ENCODE measurements around the gene R3HDM1.
"Not testable (repeated sequence)": the region's sequence is repeated elsewhere in the genome, so short reads cannot be mapped to it uniquely, and the experiment has no call there.

R3HDM1 gene

DNA sequence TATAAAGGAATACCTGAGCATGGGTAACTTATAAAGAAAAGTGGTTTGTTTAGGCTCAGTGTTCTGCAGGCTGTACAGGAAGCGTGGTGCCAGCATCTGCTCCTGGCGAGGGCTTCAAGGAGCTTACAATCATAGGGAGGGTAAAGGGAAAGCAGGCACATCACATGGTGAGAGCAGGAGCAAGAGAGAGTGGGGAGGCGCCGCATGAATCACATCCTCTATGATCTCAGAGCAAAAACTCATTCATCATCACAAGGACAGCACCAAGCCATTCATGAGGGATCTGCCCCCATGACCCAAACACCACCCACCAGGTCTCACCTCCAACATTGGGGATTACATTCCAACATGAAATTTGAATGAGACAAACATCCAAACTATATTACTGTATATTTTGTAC, 32.5 kb downstream of the R3HDM1 start:
- FAIRE-seq (peak; percentile 48), DNase-seq (ENCODE audit: insufficient read length, low spot score) (no peak)

DNA sequence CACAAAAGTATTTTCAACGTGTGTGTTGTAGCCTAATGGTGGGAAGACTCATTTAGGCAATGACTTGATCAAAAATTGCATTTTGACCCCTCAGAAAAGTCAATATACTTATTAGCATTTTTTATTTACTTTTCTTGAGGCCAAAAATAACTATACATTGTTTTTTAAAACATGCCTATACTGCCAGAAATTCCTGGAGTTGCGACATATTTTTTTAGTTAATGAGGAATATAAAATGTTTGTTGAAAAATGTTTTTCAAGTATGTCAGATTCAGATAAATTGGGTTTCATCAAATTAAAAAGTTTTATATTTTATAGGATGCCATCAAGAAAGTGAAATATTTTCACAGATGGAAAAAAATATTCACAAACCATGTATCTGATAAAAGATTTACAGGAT, 39.6 kb downstream of the R3HDM1 start:
- DNase-seq (ENCODE audit: insufficient read length, low spot score) (no peak), FAIRE-seq (no peak)

DNA sequence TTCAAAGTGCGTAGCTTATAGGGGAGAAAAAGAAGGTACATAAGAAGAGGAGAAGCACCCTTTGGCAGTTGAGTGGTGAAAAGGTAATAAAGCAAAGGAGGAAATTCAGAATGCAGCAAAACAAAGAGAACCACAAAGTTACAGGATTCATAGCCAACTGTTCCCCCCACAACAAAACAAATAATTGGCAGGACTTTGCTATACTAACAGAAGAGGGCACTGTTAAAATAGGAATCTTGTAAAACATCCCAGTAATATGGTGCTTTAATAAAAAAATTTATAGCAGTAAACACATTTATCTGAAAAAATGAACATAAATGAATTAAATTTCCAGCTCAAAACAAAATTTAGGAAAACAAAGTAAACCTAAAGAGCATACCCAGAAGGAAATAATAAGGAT, 42.3 kb downstream of the R3HDM1 start:
- DNase-seq (ENCODE audit: insufficient read length, low spot score) = no peak
- no peak for FAIRE-seq

DNA sequence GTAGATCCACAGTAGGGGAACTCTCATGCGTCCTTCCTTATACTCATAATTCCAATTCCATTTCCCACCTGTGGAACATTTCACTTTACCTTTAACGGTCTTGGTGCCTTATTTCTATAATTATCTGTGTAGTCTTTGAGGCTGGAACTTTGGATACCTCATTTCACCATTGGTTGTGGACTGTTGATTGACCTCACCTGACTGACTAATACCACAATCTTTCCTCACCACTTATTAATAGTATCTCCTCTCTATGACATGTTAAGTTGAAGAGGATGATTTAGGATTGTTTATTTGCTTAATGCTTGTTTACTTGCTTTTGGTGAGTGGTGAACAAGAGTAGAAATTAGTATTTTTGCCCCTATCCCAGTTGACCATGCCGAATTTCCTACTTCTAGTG, 50.0 kb downstream of the R3HDM1 start:
- FAIRE-seq (peak; percentile 16), DNase-seq (ENCODE audit: insufficient read length, low spot score) (no peak)

DNA sequence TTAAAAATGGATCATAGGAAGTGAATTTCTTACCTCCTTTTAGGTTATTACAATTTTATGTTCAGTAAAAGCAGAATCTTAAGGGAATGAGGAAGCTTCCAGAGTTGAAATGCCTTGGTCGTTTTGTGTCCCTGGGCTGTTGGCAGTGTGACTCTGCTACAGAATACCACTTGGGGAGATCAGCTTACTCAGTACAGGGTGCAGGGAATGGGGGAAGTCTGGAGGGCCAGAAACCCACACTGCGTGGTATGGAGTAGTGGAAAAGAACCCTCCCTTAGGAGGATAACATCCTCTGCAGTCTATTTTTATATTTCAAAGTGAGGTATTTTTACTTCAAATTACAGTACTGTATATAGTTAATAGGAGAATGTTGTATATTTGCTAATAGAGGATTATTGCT, 51.1 kb downstream of the R3HDM1 start:
- FAIRE-seq = no peak
- no peak for DNase-seq (ENCODE audit: insufficient read length, low spot score)

DNA sequence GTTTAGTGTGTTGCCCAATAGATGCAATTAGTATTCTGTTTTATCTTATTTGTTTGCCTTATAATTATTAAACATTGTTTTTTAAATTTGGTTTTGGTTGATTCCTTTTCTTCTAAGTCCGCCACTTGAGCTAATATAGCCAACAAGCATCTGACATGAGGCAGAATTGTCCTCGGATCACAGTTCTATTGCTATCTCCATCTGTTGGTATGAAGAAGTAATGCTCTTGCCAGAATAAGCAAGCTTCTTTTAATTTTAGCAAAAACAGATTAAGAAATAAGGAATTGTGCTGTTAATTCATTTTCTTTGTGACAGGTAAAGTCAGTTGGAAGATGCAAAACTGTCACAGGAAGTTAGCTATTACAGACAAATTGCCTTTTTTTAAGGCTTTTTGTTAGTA, 54.3 kb downstream of the R3HDM1 start:
- DNase-seq (ENCODE audit: insufficient read length, low spot score) (no peak), FAIRE-seq (no peak)

DNA sequence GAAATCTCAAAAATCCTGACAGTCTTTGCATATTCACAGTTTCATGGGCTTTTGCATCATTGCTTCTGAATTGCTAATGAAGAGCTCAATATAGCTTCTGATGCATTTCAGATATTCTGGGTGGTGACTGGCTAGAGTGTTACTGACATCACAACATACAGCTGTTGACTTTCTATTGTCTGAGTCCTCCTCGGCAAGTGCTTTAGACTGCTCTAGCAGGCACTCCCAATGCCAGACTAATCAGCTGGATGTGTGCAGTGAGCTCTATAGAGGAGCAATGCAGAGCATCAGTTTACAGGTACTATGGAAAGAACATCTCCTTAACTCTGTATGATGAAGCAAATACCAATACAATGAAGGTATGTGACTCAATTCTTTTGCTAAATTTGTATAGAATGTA, 54.9 kb downstream of the R3HDM1 start:
- no peak for FAIRE-seq
- DNase-seq (ENCODE audit: insufficient read length, low spot score) = no peak

DNA sequence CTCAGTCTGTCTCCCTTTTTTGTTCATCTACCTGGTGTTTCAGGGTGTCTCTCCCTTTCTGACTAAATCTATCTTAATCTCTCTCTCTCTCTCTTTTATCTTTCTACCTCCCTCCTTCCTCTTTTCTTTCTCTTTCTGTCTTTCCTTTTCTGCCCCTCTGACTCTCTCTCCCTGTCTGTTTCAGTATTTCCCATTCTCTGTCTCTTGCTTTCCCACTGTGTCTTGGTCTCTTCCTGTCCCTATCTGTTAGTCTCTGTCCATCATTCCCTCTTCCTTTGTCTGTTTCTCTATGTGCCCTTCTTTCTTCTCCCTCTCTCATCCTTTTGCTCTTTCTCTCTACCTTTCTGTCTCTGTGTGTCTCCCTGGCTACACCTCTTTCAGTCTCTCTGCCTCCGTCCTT, 56.7 kb downstream of the R3HDM1 start:
- DNase-seq (ENCODE audit: insufficient read length, low spot score) (no peak), FAIRE-seq (no peak)

DNA sequence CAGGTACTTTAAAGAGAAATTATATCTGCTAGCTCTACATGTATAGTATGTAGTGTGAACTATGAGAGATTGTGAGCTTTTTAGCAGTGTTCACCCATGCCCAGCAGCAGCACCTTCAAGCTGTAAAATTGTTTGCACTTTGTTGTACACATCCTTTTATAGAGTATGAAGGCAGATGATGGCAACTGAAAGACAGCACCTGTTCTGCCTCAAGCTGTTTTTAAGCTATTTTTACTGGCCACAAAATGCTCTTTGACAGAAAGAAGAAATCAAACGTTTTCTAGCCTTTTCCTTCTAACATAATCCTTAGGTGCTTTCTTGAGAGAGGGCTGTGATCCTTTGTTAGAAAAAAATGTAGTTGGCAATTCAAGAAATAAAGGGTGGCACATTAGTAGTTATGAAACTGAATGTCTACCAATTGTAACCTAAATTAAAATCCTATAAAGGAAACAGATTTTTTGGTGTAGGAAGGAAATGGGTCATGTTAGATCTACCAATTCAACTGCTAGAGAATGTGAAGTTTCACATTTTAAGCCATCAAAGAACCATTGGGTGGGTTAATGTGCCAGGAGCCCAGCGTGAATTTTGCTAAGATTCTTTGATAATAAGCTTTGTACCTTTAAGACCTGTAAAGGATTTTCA, 59.5 kb downstream of the R3HDM1 start:
- DNase-seq (ENCODE audit: insufficient read length, low spot score) = no peak
- no peak for FAIRE-seq

DNA sequence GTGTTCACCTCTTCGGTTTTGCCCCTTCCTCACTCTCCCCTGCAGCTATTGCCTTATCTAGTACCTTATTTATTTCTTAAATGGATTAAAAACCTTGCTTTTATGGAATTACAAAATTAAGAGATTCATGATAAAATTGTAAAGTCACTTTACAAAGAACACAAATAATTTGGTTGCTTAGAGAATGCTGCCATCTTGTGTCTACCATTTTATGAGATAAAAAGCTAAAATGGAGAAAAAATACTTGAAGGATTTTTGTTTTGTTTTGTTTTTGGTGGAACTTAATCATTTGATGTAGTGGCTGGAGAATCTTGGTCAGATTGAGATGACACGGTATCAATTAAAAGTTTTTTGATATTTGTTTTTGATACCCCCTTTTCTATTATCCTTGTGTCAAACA, 69.6 kb downstream of the R3HDM1 start:
- DNase-seq (ENCODE audit: insufficient read length, low spot score) (no peak), FAIRE-seq (no peak)

DNA sequence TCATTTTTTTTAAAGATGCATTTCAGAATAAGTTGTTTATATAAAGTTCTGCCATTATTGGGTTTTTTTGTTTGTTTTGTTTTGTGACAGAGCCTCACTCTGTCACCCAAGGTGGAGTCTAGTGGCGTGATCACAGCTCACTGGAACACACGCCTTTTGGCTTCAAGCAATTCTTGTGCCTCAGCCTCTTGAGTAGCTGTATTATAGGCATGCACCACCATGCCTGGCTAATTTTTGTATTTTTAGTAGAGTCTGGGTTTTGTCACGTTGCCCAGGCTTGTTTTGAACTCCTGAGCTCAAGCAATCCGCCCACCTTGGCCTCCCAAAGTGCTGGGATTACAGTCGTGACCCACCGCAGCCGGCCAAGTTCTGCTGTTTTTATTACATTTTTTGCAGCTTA, 72.3 kb downstream of the R3HDM1 start:
- no peak for FAIRE-seq
- DNase-seq (ENCODE audit: insufficient read length, low spot score) = no peak

DNA sequence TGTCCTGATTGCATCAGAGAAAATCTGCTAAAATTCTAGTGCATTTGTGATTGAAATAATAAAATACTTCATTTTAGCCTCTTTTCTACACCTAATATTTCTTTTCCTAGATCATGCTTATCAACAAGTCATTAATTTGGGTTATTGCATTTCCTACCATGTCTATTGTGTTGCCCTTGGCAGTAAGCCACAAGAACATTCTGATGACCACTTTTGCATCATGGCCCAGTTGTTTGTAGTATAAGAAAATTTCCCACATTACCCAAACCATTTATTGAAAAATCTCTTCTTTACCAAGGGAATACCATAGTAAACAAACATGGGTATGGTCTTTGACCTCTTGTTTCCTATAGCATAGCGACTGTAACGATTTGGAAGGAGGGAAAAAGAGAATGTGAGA, 76.3 kb downstream of the R3HDM1 start:
- FAIRE-seq (no peak), DNase-seq (ENCODE audit: insufficient read length, low spot score) (no peak)

DNA sequence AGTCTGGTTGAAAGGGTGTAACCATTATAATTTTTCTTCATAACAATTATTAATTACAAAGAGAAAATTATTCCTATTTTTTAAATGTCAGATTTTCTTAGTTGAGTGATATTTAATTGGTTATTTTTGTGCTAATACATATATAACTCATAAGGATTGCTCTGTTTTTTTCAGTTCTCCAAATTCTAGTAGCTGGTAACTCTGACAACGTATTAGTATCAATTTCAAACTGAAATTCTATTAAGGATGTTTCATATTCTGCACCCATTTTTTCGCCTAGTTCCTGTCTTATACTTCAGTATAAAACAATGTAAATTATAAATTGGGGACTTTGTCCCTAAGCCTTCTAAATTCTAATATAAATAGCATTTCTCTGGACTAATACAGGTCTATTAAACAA, 81.0 kb downstream of the R3HDM1 start:
- DNase-seq (ENCODE audit: insufficient read length, low spot score) = no peak
- no peak for FAIRE-seq

DNA sequence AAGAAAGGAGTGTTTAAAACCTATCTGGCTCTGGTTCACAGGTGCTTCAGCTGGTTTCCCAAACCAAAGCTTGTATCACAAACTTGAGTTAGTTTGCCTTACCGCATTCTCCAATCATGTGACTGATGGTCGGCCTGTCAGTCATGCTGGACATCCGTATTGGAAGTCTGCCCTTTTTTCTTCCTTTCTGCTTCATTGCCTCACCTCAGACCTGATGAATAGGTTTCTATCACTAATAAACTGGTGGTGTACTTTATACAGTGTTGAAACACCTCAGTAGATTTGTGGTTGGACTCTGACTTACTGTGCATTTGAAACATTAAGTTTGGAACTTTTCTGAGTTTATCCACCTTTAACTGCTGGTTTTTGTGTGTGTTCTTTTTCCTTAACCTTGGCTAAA, 84.1 kb downstream of the R3HDM1 start:
- no peak for DNase-seq (ENCODE audit: insufficient read length, low spot score)
- no peak for FAIRE-seq

DNA sequence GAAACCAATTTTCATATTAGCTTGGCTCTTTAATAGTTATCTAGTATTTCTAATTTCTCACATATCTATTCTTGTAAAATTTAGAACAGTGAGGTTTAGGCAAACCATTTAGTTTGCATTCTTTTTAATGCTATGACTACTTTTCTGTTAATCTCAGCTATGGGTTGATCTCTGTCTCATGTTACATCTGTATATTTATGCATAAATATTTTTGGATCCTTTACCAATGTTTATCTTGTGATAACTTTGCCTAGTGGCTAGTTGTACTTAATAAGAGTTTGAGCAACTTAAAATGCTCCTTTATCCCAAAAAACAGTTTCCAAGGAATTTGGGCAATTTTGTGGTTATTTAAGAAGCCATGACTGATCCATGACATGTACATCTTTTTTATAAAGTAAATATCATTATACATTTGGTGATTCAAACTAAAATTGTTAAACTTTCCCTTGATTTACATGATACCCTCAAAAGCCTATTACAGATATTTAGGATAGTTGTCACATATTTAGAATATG, 86.3 kb downstream of the R3HDM1 start:
- DNase-seq (ENCODE audit: insufficient read length, low spot score) = no peak
- no peak for FAIRE-seq

DNA sequence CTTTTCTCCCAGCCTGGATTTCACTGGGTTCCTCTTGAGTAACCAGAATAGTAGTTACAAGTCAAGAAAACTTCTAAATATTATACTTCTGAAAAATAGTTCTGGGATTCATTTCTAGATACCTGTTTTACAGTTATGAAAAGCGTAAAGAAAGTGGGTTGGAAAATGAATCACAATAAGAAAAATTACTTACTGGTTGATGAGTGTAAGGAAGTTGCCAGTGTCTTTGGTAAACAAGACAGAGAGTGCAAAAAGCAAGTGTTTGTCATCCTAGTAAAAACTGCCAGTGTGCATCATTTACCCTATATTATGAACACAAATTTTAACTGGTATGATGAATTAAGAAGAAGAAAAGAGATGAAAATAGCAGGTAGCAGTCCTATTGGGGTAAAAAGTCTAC, 88.9 kb downstream of the R3HDM1 start:
- DNase-seq (ENCODE audit: insufficient read length, low spot score) (no peak), FAIRE-seq (no peak)

DNA sequence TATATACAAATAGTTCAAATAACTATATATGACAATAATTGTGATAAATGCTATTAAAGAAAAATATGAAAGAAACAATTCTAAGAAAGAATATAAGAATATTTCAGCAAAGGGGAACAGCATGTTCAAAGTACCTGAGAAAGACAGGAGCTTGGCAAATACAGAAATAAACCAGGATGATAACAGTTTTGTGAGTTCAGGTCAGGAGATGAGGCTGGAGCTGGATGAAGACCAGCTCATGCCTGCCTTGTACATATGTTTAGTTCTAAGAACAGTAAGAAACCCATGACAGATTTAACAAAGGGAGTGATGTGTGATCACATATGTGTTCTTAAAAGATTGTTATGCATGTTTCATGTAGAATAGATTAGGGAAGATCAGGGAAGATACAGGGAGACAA, 98.2 kb downstream of the R3HDM1 start:
- DNase-seq (ENCODE audit: insufficient read length, low spot score) = no peak
- FAIRE-seq = no peak

DNA sequence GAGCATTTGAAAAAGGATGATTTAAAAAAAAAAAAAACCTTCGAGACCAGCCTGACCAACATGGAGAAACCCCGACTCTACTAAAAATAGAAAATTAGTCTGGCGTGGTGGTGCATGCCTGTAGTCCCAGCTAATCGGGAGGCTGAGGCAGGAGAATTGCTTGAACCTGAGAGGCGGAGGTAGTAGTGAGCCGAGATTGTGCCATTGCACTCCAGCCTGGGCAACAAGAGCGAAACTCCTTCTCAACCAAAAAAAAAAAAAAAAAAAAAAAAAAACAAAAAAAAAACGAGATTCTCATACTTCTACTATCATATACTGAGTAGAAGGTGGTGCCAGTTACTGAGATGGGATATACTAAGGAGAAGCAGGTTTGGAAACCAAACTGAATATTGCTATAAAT, 98.8 kb downstream of the R3HDM1 start:
- DNase-seq (ENCODE audit: insufficient read length, low spot score); FAIRE-seq: not testable (repeated sequence)

DNA sequence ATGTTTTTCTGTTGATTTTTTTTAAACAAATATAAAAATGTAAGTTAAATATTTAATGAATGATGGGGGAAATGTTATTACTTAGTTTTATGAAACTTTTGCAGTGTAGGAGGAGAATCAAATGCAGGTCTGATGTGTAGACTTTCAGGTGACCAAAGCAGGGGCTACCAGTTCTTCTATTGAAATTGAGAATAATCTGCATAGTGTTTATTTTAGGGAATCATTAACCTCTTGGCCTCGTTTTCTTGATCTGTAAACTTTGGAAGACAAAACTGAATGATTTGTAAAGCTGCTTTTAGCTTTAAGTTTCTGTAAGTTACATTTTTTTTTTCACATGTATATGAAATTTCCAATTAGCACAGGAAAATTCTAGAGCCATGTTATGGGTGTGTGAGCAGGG, 99.2 kb downstream of the R3HDM1 start:
- DNase-seq (ENCODE audit: insufficient read length, low spot score) (no peak), FAIRE-seq (no peak)

DNA sequence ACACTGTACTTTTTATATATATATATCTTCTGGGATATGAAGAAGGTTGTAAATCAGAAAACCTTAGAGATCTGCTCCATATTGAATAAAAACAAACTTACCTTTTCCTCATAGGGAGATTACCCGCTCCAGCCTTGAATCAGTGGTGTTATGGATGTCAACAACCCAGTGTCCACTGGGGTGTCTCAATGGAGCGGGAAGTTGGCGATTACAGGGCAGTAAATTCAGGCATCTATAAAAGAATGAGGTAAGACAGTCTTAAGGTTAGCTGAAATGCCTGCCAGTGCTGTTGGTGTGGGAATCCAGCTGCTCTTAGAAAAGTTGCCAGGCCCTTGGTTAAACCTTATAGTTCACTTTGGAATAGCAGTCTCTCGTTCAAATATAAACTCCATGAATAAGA, 102.3 kb downstream of the R3HDM1 start:
- DNase-seq (ENCODE audit: insufficient read length, low spot score) (no peak), FAIRE-seq (no peak)

DNA sequence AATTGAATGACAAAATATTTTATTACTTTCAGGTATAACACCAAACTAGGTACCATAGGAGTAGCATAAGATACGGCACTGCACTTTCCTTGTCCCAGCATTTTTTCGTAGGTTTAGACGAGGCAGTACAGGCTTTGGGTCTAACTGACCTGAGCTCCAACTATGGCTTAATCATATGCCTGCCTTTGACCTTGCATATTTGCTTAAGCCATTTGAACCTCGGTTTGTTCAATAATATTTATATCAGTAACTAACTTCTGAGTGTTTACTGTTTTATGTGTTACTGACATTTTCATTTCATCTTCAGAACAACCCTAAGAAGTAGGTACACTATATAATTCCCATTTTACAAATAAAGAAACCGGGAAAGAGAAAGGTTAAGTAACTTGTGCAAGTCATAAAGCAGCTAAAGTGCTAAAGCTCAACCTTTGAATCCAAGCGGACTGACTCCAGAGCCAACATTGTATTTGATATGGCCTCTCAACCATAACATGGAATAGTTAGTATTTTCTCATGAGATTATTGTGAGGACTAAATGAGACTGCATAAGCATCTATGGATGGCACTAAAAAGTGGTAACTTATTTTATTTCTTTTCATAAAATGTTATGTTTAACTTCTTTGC, 104.0 kb downstream of the R3HDM1 start:
- DNase-seq (ENCODE audit: insufficient read length, low spot score) (no peak), FAIRE-seq (no peak)

DNA sequence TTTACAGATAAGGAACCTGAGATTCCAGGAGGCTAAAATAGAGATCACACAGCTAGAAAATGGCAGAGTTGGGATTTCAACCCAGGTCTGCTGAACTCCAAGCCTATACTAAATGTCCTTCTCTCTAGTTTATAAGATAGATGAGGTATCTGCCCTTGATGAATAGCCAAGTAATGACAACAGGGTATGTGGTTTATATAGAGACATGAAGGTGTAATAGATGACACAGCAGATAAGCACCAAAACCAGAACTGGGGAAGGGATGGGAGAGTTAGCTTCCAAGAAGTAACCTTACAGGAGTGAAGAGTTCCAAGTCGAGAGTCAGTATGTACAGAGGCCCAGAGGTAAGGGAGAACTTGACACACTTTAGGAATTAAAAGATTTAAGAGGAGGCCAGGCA, 105.7 kb downstream of the R3HDM1 start:
- DNase-seq (ENCODE audit: insufficient read length, low spot score) = no peak
- peak; percentile 28 for FAIRE-seq

Data from HTR-8/SVneo (cell line).